ENCODE data around the gene FAM118B. TPM values are rescaled to one million over a fixed set of nuclear protein-coding genes. Genes with fewer than 3 reads are reported as not detected.

The FAM118B gene
- total and polyA plus RNA-seq, 8 donors = 6.9 to 50.7 (median 23.5) TPM

DNA sequence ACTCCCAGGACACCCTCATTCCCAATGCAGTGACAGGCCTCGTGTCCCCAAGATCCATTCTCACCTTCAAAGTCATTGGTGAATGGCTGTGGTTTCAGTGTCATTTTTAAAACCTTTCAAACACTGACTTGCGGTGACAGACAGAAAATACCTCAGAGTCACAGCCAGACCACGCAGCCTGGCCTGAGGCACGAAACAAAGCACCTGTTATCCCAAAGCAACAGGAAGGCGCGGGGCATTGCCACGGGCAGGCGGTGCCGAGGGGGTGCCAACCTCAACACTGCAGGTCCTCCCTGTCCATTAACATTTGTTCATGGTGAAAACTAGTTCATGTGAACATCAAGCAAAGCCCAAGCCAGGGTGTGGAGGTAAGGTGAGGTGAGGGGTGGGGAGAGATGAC is 38.3 kb upstream of the FAM118B start:
- no peak for DNase-seq
- Histone ChIP-seq H3K27ac (no peak overlapping the region), H3K27me3 (no peaks in the 10 kb centered on the region), H3K4me1 (peaks cover 0 to 6% (median 0%) of the 10 kb centered on the region in 4 donors), H3K36me3 (no peaks in the 10 kb centered on the region), H3K9me3 (no peaks in the 10 kb centered on the region), H3K4me3 (no peak overlapping the region)
- intact Hi-C loops (cut with DNase I; ENCODE audit: low total_unique reads) = no loop called here
- TF ChIP-seq, protein P1, sequence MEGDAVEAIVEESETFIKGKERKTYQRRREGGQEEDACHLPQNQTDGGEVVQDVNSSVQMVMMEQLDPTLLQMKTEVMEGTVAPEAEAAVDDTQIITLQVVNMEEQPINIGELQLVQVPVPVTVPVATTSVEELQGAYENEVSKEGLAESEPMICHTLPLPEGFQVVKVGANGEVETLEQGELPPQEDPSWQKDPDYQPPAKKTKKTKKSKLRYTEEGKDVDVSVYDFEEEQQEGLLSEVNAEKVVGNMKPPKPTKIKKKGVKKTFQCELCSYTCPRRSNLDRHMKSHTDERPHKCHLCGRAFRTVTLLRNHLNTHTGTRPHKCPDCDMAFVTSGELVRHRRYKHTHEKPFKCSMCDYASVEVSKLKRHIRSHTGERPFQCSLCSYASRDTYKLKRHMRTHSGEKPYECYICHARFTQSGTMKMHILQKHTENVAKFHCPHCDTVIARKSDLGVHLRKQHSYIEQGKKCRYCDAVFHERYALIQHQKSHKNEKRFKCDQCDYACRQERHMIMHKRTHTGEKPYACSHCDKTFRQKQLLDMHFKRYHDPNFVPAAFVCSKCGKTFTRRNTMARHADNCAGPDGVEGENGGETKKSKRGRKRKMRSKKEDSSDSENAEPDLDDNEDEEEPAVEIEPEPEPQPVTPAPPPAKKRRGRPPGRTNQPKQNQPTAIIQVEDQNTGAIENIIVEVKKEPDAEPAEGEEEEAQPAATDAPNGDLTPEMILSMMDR (IDR thresholded peaks at IDR 0.05) = no peak
- TF ChIP-seq EP300 (IDR thresholded peaks at IDR 0.05) = no peak
- no peak for TF ChIP-seq POLR2A (IDR thresholded peaks at IDR 0.05)
- no peak for TF ChIP-seq POLR2AphosphoS5 (IDR thresholded peaks at IDR 0.05)
- 79 to 85% (median 81%) methylated on average over 9 of the region's 9 CpGs for WGBS, 5 donors

DNA sequence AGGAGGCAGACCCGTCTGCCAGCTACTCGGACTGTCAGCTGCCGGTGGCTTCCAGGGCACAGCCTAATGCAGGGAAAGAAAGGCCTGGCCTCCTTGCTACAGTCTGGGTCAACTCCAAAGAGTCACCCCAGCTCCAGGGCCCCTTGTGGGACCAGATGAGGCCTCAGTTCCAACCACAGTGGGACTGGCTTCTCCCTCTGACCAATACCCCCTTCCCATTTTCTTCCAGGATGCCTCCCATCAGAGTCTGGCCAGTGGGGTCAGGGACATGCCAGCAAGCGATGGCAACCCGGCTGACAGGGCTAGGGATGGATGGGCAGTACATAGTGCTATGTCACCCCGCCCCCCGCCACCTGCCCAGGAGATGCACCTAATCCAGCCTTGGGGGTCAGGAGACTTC is 36.8 kb upstream of the FAM118B start:
- no peaks in the 10 kb centered on the region for H3K27me3 ChIP-seq
- no peak for DNase-seq
- no peak overlapping the region for H3K4me3 ChIP-seq
- H3K36me3 ChIP-seq = no peaks in the 10 kb centered on the region
- intact Hi-C loops (cut with DNase I; ENCODE audit: low total_unique reads) = no loop called here
- TF ChIP-seq POLR2AphosphoS5 (IDR thresholded peaks at IDR 0.05) (no peak), EP300 (IDR thresholded peaks at IDR 0.05) (no peak), POLR2A (IDR thresholded peaks at IDR 0.05) (no peak)
- TF ChIP-seq, protein P1 (IDR thresholded peaks at IDR 0.05) = no peak
- WGBS, 5 donors = 87 to 96% (median 93%) methylated on average over 5 to 7 of the region's 7 CpGs
- H3K4me1 ChIP-seq = peaks cover 0 to 6% (median 0%) of the 10 kb centered on the region in 4 donors
- H3K9me3 ChIP-seq = no peaks in the 10 kb centered on the region
- H3K27ac ChIP-seq = no peak overlapping the region

DNA sequence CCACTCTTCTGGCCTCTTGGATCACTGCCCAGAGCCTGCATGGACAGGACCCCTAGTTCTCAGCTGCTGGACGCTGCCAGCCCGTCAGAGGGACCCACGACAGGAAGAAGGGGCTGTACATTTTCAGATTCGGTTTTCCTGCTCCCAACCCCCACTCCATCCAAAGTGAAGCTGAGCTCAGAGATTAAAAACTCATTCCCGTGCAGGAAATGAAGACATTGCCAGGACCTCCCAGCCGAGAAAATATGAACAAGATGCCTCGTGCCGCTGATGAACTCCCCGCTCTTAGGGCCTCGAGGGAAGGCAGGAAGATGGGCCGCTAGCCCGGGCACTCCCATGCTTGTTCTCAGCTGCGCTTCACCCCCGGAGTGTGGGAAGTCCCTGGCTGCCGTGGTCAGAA is 36.2 kb upstream of the FAM118B start:
- intact Hi-C loops (cut with DNase I; ENCODE audit: low total_unique reads) = no loop called here
- peak in 1 of 2 donors; percentile 74 for DNase-seq
- Histone ChIP-seq H3K9me3 (peaks cover 0 to 1% (median 0%) of the 10 kb centered on the region in 4 donors), H3K36me3 (no peaks in the 10 kb centered on the region), H3K4me3 (no peak overlapping the region), H3K27ac (no peak overlapping the region), H3K4me1 (peaks cover 0 to 6% (median 0%) of the 10 kb centered on the region in 4 donors), H3K27me3 (no peaks in the 10 kb centered on the region)
- WGBS, 5 donors = 34 to 65% (median 58%) methylated on average over 7 to 15 of the region's 15 CpGs
- TF ChIP-seq POLR2A (IDR thresholded peaks at IDR 0.05) = no peak

DNA sequence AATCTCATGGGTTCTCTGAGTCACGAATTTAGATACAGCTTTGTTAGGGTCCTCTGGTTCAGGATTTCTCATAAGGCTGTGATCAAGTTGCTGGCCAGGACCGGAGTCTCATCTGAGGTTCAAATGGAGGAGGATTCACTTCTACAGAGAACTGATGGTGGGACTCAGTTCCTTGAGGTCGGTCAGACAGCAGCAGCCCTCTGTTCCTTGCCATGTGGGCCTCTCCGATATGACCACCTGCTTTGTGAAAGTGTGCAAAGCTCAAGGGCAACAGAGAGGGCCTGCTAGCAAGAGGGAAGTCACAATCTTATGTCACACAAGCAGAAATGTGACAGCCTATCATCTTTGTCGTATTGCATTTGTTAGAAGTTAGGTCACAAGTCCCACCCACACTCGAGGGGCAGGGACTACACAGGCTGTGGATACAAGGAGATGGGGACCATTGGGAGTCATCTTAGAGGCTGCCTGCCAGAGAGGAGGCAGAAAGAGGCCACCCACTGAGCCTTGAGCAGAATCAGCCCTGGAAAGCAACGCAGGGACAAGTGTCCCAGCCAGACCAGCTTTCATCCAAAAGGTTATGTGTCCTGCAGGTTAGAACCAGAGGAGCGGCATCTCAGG is 34.6 kb upstream of the FAM118B start:
- peaks cover 0 to 7% (median 0%) of the 10 kb centered on the region in 4 donors for H3K9me3 ChIP-seq
- H3K4me1 ChIP-seq = peaks cover 0 to 6% (median 0%) of the 10 kb centered on the region in 4 donors
- no peaks in the 10 kb centered on the region for H3K27me3 ChIP-seq
- H3K27ac ChIP-seq = no peak overlapping the region
- DNase-seq = no peak
- TF ChIP-seq POLR2A (IDR thresholded peaks at IDR 0.05) (no peak), EP300 (IDR thresholded peaks at IDR 0.05) (no peak), POLR2AphosphoS5 (IDR thresholded peaks at IDR 0.05) (no peak)
- TF ChIP-seq, protein P1 (IDR thresholded peaks at IDR 0.05) = no peak
- no peaks in the 10 kb centered on the region for H3K36me3 ChIP-seq
- 85 to 87% (median 87%) methylated on average over 8 of the region's 8 CpGs for WGBS, 5 donors
- no peak overlapping the region for H3K4me3 ChIP-seq
- intact Hi-C loops (cut with DNase I; ENCODE audit: low total_unique reads) = no loop called here

Data from stomach (tissue), 9 donors.